CD4-positive, alpha-beta T cell (primary cell): Measurements from ENCODE around the gene TMCO4. TPM values are rescaled to one million over a fixed set of nuclear protein-coding genes. Genes with fewer than 3 reads are reported as not detected.
A peak's percentile ranks its signal among the peaks of the same experiment; 100 is the strongest.

Experiments
- ATAC-seq: fragments of 200-7000 bp; cut with Tn5 transposase; one replicate; pipeline ENCODE4 v1.10.0; 2022; ENCODE audit warnings: mild to moderate bottlenecking; ENCODE audit not compliant: poor library complexity
- CTCF ChIA-PET: fragments of 350-600 bp; sonication (Branson Sonifier 250); formaldehyde crosslinking; loops from one replicate; lab custom pipeline; 2021; ENCODE audit warnings: antibody characterized with exemption, inconsistent platforms; lab: Charles Lee
- POLR2A ChIA-PET: fragments of 350-600 bp; sonication (Branson Sonifier 250); formaldehyde crosslinking; loops from one replicate; lab custom pipeline; 2021; ENCODE audit warnings: antibody characterized with exemption, inconsistent platforms; lab: Charles Lee
- DNase-seq, 14 experiments: peaks; one replicate each; pipeline ENCODE4 v3.0.0-alpha.2; 2013 to 2020; ENCODE audit warnings: mixed read lengths in 2 of 14
- H3K27ac ChIP-seq, 2 donors: one replicate each; pipeline versions ENCODE4 v1.5.1 to v1.7.0; 2013; ENCODE audit warnings: low read length in 2 of 2, low read depth in 1 of 2, mild to moderate bottlenecking in 1 of 2
- H3K27me3 ChIP-seq, 2 experiments: 1 replicate in 1 of 2; 2 replicates in 1 of 2; pipeline versions ENCODE4 v1.6.1 to v1.7.0; 2013; ENCODE audit warnings: low read length in 2 of 2, control low read depth in 1 of 2, mild to moderate bottlenecking in 1 of 2, moderate library complexity in 1 of 2; ENCODE audit not compliant: insufficient read depth in 2 of 2, control insufficient read depth in 1 of 2
- H3K36me3 ChIP-seq: one replicate; pipeline ENCODE4 v1.6.1; 2013; ENCODE audit warnings: low read length, control low read depth; ENCODE audit not compliant: insufficient read depth
- H3K4me1 ChIP-seq: one replicate; pipeline ENCODE4 v1.6.1; 2013; ENCODE audit warnings: low read length, control low read depth; ENCODE audit not compliant: insufficient read depth
- H3K4me3 ChIP-seq: one replicate; pipeline ENCODE4 v1.5.1; 2013; ENCODE audit warnings: mild to moderate bottlenecking, low read length, moderate library complexity
- H3K9me3 ChIP-seq, 2 experiments: 1 replicate in 1 of 2; 2 replicates in 1 of 2; pipeline versions ENCODE4 v1.6.1 to v1.7.0; 2013; ENCODE audit warnings: low read length in 2 of 2, mild to moderate bottlenecking in 2 of 2, control low read depth in 1 of 2, moderate library complexity in 1 of 2; ENCODE audit not compliant: control insufficient read depth in 1 of 2, insufficient read depth in 1 of 2
- H3K27ac Mint-ChIP-seq: one replicate; pipeline ENCODE4 v1.8.0; 2020; ENCODE audit warnings: mixed read lengths
- H3K27me3 Mint-ChIP-seq: one replicate; pipeline ENCODE4 v1.8.0; 2021; ENCODE audit warnings: mixed read lengths
- H3K36me3 Mint-ChIP-seq: one replicate; pipeline ENCODE4 v1.8.0; 2021; ENCODE audit warnings: low read depth, mixed read lengths
- H3K4me1 Mint-ChIP-seq: one replicate; pipeline ENCODE4 v1.8.0; 2021; ENCODE audit warnings: low read depth, mixed read lengths
- H3K4me3 Mint-ChIP-seq: one replicate; pipeline ENCODE4 v1.8.0; 2020; ENCODE audit warnings: mild to moderate bottlenecking, mixed read lengths
- H3K9me3 Mint-ChIP-seq: one replicate; pipeline ENCODE4 v1.8.0; 2020; ENCODE audit warnings: mixed read lengths
- CTCF ChIP-seq: fragments of 200-600 bp; IDR thresholded peaks from one replicate; pipeline ENCODE4 v1.8.0; 2022; ENCODE audit warnings: antibody characterized with exemption, mild to moderate bottlenecking
- intact Hi-C, 2 experiments: fragments of 100-400 bp; cut with DNase I in 1 of 2; cut with micrococcal nuclease in 1 of 2; formaldehyde crosslinking; loops; one replicate each; pipeline versions ENCODE4 v1.15.1 to v1.9.0; 2023 to 2025; cut with DNase I, micrococcal nuclease
- total RNA-seq, 174 experiments: library from RNA in 2 of 174; stranded (reverse) in 2 of 174; gene quantifications; one replicate each; pipeline ENCODE4 v1.2.3 and lab custom pipeline; 2021 to 2026

TMCO4 gene
- total RNA-seq, 2 experiments from 2014 or later, result 12.4 to 13.9 TPM

GRCh38 chr1:19764848-19765247 lies 34.9 kb downstream of the TMCO4 start:
- ChIA-PET CTCF (no interaction called here), POLR2A (interaction anchor here (0.9 kb wide), 1 partner anchor 9 kb away, joined by 3 read pairs; no protein-coding TSS in a partner anchor)
- Histone ChIP-seq H3K9me3 (no peaks in the 10 kb centered on the region), H3K4me1 (no peaks in the 10 kb centered on the region), H3K36me3 (peaks cover 25% of the 10 kb centered on the region), H3K27ac (no peak overlapping the region), H3K4me3 (no peak overlapping the region), H3K27me3 (no peaks in the 10 kb centered on the region)
- no peaks in the 10 kb centered on the region for H3K9me3 Mint-ChIP-seq
- ATAC-seq (no peak), DNase-seq (peak in 1 of 14 experiments; percentile 6)
- no peak overlapping the region for H3K27ac Mint-ChIP-seq
- no peak overlapping the region for H3K4me3 Mint-ChIP-seq
- no peak for TF ChIP-seq CTCF
- H3K27me3 Mint-ChIP-seq, result no peaks in the 10 kb centered on the region
- intact Hi-C loops, result loop anchor here (5.0 to 10.0 kb wide), 2 partner anchors 387 to 390 kb away; no protein-coding TSS in a partner anchor
- peaks cover 9% of the 10 kb centered on the region for H3K4me1 Mint-ChIP-seq
- H3K36me3 Mint-ChIP-seq, result peaks cover 23% of the 10 kb centered on the region

DNA sequence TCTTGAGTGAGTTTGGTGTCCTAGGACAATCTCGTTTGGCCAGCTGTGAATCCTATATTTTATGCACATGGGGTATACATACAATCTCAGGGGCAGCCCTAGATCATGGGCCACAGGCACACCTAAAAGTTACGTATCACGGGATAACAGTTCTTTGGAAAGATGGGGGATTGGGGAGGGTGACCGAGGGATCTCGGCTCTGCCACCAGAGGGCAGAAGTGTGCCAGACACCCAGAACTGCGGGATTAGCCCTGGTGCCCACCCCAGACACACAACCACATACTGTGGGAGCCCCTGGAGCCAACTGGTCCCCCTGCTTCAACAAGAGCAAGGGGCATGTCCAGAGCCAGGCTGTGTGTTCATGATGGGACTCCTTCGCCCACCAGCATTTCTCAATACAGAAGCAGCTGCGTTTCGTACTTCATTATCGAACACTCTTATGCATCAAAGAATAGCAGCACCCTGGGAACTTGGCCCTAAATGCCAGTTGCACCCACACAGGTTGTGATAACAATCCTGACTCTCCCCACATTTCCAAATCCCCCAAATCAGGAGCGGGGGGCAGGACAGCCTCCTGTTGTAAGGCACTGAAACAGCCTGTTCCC lies 37.4 kb downstream of the TMCO4 start:
- Mint-ChIP-seq H3K27ac (no peak overlapping the region), H3K27me3 (no peaks in the 10 kb centered on the region), H3K36me3 (peaks cover 27% of the 10 kb centered on the region), H3K4me1 (peaks cover 9% of the 10 kb centered on the region), H3K9me3 (no peaks in the 10 kb centered on the region), H3K4me3 (no peak overlapping the region)
- H3K27ac ChIP-seq, result no peak overlapping the region
- CTCF ChIA-PET, result interaction anchor here (0.8 kb wide), 1 partner anchor 49 kb away, joined by 3 read pairs; no protein-coding TSS in a partner anchor
- no peak for ATAC-seq
- no peaks in the 10 kb centered on the region for H3K4me1 ChIP-seq
- no peaks in the 10 kb centered on the region for H3K9me3 ChIP-seq
- H3K27me3 ChIP-seq, result no peaks in the 10 kb centered on the region
- intact Hi-C loops, result loop anchor here (1.0 to 10.0 kb wide), 3 partner anchors 49 to 393 kb away; no protein-coding TSS in a partner anchor
- H3K36me3 ChIP-seq, result peaks cover 11% of the 10 kb centered on the region
- TF ChIP-seq CTCF, result peak; percentile 58
- DNase-seq, result peak in 10 of 14 experiments; percentile 4 to 52 (median 20)
- POLR2A ChIA-PET, result no interaction called here
- no peak overlapping the region for H3K4me3 ChIP-seq

DNA sequence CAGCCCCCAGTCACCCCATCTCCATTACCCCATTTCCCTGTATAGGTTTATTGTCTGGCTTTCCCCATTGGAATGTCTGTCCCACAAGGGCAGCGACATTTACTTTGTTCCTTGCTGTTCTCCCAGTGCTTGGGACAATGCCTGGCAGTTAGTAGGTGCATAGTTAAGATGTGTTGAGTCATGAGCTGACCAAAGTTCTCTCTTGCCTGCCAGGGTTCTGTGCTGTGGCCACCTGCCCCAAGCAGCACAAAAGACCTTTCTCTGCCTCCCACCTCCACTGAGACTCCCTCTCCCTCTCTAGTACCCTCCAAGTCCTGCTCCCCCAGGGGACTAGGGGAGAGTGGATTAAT lies 40.0 kb downstream of the TMCO4 start:
- Histone ChIP-seq H3K27me3 (no peaks in the 10 kb centered on the region), H3K27ac (no peak overlapping the region), H3K9me3 (no peaks in the 10 kb centered on the region), H3K36me3 (peaks cover 19% of the 10 kb centered on the region), H3K4me1 (no peaks in the 10 kb centered on the region), H3K4me3 (no peak overlapping the region)
- no peak for DNase-seq
- Mint-ChIP-seq H3K36me3 (peaks cover 39% of the 10 kb centered on the region), H3K27ac (no peak overlapping the region), H3K4me1 (no peaks in the 10 kb centered on the region), H3K27me3 (no peaks in the 10 kb centered on the region), H3K4me3 (no peak overlapping the region), H3K9me3 (no peaks in the 10 kb centered on the region)
- no peak for ATAC-seq
- POLR2A ChIA-PET, result no interaction called here
- intact Hi-C loops, result loop anchor here (5.0 to 10.0 kb wide), 2 partner anchors 393 to 395 kb away; no protein-coding TSS in a partner anchor
- CTCF ChIA-PET, result no interaction called here
- TF ChIP-seq CTCF, result no peak
